ENCODE results near the gene DMD.
"Not testable (repeated sequence)": the region's sequence is repeated elsewhere in the genome, so short reads cannot be mapped to it uniquely, and the experiment has no call there.

DMD gene

DNA sequence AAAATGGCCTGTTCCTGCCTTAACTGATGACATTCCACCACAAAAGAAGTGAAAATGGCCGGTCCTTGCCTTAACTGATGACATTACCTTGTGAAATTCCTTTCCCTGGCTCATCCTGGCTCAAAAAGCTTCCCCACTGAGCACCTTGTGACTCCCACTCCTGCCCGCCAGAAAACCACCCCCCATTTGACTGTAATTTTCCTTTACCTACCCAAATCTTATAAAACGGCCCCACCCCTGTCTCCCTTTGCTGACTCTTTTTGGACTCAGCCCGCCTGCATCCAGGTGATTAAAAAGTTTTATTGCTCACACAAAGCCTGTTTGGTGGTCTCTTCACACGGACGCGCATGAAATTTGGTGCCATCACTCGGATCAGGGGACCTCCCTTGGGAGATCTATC, 1833.5 kb downstream of the DMD start:
- not testable (repeated sequence) for DNase-seq

DNA sequence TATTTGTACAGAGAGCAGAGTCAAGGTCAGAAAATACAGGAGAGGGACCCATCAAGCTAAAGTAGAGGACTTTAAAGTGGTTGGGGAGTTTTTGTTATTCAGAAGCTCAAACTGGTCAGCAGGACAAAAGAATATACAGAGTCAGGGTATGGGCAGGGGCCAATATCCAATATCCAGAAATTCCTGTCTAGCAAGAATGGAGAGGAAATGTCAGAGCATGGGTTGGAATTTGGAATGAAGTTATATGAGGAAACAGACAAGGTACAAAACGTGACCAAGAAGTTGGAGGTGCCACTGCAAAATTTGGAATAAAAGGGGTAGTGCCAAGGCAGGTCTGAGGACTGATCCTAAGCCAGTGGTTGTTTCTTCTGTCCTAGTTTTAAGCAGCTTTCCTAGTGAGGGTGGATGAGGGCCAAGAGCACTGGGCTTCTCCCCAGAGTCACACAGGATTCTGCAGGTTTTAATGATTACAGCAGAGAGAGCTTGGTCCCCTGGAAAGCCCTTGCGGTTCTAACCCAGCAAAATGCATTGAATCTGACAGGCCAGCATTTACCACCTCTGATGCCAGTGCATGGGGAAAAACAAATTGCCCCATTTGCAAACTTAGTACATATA, 1834.8 kb downstream of the DMD start:
- DNase-seq: no peak

DNA sequence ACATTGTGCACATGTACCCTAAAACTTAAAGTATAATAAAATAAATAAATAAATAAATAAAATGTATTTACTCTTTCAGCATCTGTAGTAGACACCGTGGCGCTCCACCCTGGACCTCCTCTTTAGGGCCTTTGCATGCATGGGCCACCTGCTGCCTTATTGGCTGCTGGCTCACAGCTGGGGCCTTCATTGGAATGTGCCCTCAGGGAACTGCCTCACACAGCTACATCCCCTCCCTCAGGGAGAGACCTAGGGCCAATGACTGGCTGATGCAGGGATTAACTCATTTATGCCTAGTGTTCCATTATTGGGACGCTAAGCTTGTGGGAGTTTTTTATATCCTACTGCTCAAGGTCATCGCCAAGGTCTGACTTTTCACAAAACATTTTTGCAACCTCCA, 1836.6 kb downstream of the DMD start:
- DNase-seq: no peak

DNA sequence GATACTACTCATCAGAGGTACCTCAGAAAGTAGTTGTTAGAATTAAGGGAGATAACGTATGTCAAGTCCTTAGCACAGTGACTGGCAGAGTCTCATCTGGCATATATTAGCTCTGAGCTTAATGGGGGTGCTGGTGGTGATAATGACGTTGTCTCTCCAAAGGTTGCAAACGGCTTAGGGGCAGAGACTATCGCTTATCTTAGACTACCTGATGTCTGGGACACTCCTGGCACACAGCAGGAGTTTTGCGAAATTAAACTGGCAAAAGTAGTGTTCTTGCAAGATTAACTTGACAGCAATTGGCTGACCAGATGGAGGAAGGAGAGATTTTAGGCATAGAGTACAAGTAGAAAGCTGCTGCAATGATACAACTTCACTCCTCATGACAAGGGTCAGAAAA, 1839.4 kb downstream of the DMD start:
- no peak for DNase-seq

DNA sequence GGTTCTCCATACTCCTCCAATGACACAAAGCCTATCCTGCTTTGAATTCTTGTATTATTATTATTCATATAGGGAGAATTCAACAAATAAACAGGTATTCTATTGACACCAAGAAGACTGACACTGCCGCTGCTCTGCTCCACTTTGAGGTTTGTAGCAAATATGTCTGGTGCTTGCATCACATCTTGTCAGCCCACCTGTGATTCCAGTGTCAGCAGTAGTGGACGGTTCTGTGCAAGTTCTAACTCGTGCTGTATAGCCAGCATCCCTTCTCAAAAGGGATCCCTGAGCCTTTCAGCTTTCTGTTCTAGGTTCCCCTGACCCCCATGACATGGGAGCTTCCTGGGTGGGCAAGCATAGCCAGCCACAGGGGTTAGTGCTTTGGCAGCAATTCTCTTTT, 1843.5 kb downstream of the DMD start:
- DNase-seq: no peak

DNA sequence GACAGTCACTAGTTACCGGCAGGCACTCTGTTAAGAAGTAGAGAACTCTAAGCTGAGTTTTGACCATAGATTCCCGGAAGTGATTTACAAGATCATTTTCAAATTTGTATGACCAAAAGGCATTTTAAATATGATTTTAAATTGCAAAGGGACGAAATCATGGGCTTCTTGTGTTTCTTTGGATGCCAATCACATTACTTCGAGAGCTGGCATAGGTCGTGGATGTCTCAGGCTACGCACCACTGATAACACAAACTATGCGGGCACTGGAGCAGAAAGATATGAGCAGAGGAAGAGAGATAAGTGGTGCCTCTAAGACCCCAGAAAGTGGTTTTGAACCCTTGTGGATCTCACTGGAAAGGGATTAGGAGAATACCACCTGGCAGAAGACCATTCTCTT, 1845.3 kb downstream of the DMD start:
- no peak for DNase-seq

DNA sequence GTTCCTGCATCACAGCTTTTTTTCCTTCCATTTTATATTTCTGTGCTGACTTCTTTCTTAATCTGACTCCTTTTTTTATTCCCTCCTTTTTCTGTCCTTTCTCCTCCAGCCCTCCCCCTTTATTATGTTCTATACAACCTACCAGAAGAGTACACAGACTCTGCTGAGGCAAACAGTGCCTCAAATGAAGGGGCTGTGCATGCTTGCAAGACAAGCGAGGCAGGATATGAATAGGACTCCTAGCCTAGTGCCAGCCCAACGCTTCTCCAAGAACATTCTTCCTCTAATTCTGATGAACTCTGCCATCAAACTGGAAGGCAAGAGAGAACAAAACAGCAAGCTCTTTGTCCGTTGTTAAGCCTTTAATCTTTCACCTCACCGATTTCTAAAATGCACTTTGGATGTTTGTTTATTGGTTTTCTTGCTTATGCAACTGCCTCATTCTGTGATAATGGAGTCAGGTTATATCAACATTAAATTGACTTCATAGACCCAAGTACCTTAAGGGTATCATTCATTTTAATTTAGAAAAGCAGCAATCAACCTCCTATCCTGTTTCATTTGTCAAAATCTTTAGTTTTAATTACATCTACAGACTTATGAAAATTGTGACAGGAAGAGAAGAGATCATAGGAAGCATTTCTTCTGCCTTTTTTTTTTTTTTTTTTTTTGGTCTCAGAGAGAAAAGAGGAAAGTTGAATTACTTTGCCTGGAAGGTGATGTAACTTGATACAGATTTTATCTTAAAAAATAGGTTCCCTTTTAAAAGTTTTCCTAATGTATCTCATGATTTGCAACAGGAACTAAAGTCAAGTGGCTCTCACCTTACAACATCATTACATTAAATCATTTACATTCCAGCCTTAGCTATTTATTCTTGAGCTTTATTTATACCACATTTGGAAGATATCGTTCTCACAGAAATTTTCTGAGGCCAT, 1854.8 kb downstream of the DMD start:
- no peak for DNase-seq

DNA sequence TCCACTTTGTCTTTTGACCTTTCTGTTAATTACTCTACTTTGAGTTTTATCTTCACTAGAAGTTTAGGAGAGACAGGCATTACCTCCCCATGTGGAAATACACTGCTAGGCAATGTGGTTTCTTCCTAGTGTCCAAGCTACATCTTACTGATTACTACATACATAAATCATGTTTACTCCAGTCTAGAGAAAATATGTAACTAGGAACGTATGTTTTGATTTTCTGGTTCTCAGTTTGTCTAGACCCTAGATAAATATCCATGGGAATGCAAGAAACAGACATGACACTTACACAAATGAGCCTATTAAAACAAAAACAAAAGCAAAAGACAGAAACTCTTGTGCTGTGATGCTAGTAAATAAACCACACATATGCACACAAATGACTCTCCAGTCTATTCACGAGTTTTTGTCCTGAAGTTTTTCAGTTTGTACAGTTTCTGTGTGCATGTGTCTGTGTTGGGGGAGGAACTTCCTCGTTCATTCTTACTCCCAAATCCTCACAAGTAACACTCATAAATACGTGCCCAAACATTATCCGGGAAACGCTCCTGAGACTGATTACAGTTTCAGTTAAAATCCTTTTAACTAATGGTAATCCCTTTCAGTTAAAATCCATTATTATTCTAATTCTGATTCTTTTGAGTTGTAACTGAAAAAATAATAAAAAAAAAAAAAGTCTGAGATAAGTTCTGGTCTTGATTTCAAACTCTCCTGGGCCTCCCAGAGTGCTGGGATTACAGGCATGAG, 1856.0 kb downstream of the DMD start:
- no peak for DNase-seq

DNA sequence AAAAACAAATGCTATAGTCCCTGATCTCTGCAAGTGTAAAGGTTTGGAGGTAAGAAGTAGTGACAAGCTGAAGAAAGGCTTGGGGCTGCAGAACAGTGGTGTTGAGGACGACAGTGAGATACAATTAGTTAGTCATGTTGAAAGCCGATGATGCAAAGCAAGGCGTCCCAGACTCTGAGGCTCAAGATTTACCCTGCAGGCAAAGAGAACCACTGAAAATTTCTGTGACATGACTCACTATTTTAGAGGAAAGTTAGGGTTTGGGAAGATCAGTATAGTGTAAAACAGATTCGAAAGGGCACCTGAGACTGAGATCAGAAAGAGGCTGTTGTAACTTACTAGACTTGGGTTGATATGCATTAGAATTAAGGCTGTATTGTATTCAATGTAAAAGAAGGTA, 1858.3 kb downstream of the DMD start:
- DNase-seq: no peak

DNA sequence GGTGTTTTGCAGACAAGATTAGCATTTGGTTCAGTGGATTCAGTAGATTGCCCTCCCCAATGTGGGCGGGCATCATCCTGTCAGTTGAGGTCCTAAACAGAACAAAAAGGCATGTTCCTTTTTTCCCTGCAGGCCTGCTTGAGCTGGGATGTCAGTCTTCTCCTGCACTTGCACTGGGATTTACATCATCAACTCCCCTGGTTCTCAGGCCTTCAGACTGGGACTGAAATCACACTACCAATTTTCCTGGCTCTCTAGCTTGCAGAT, 1860.6 kb downstream of the DMD start:
- no peak for DNase-seq

DNA sequence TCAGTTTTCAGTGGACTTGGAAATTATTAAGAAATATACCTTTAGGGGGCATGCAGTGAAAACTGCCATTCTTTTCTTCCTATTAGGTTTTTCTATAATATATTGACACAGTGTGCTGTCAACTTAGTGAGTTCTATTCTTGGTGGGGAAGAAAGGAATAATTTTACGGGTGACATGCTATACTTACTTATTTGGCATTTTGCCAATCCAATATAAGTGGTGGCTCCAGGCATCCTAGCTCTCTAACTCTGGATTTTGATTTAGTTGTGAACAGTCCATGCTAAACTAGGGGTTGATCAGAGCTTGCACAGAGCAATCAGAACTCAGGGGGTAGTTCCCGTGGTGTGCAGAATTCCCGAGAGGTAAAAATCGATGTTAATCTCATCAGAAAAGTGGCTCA, 1861.8 kb downstream of the DMD start:
- DNase-seq: no peak

DNA sequence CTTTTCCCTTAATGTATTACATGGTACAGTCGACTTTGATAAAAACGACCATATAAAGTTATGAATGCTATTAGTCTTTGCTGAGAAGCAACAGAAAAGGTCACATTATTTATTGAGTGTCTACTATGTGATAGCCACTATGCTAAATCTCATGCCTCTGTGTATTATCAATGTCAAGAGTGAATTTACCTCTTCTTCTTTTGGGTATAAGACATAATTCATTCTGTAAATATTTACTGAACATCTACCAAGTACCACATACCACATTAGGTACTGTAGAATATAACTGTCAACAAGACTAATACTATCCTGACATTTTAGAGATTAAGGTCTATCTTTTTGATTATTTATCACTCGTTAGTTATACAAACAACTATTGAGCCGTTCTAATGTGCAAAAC, 1870.8 kb downstream of the DMD start:
- DNase-seq: no peak

DNA sequence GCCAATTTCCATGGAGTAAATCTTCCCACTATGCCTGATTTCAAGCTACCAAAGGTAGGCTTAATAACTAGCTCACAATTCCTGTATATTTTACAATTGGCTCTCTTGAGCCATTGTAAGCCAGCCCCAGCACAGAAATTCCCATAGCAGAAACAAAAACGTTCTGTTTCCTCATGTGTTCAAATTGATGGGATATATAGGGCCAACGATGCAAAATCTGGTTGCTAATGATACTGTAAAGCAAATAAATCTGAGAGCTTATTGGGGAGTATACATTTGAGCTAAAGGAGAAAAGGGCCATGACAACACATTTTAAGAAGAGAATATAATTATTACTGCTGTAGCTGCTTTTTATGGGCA, 1872.4 kb downstream of the DMD start:
- no peak for DNase-seq

DNA sequence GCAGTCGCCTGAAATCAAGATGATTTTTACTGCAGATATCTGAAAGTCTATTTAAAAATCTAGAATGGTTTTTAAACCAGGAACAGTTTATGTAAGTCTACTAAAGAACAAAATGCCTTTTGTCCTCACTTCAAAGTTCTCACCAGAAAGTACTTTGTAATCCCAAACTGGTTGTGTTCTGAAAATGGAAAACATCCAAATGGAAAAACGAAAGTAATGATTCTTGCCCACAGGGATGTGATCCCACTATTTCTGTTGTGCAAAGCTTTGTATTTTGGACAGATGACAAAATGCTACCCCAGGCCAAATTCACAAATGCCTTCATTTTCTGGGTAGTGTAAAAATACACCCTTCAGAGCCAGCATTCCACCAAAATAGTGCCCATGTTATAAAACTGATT, 1874.0 kb downstream of the DMD start:
- DNase-seq: no peak

DNA sequence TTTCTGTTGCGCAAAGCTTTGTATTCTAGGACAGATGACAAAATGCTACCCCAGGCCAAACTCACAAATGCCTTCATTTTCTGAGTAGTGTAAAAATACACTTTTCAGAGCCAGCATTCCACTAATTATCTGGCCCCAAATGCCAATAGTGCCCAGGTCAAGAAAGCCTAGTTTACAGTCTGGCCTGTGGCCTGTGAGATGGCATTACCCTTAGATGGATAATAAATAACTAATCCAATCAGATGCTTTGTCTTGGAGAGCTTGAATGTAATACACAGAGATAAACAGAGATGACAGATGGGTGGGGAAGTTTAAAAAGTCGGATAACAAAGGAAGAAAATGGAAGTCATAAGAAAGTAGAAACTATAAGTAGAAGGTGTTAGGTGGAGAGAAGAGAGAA, 1874.9 kb downstream of the DMD start:
- no peak for DNase-seq

DNA sequence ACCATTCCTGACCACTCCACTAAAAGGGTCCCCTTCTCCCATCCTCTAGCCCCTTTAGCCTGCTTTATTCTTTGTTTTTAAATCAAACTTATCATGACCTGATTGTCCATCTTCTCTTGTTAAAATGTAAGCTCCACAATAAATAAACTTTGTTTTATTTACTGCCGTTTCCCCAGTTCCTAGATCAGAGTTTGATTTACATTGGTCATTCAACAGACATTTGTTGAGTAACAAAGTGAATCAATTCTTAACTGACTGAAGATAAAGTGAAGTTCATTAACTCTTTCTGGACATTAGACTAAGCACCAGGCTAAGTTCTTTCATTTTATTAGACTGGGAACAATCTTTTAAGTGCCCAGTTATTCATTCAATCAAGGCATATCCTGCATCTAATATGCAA, 1876.4 kb downstream of the DMD start:
- DNase-seq: no peak

DNA sequence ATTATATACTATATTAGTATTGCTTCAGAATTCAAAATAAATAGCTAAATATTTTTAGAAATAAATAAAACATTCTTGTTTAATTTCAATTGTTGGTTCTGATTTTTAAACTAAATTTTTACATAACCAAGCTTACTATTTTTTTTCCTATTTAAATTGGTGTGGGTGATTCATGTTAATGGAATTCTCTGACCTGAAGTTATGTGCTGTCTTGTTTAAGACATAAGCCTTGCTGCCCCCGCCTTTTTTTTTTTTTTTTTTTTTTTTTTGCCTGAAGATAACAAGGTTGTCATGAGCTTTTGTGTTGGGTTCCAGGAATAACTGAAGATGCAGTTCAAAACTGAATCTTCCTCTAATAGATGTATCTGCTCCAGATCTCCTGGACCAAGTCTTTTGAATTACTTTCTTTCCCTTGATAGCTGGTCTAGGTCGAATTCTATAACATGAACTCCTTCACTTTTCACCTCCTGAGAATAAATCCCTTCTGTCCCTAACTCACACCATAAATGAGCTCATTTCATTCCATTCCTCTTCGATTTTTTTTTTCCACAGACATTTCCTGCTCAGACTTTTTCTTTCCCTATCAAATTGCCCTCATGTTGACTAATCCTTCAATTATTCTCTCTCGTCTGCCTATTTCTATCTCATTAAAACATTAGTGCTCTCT, 1878.1 kb downstream of the DMD start:
- no peak for DNase-seq

DNA sequence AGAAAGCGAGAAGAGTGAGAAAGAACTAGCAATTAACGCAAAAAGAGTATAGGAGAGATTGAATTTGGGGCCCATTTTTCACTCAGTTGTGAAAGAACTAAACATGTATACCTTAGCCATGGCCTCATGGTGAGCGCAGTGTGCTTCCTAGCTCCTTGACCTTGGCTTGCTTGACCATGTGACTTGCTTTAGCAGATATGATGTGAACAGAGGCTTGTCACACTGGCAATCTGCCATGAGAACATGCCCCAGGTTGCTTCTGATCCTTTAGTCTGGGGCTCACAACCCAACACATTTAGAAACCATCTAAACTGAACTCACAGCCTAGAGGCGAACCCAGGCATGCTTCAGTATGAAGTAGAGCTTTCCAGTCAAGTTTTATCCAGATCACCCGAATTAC, 1879.4 kb downstream of the DMD start:
- no peak for DNase-seq

DNA sequence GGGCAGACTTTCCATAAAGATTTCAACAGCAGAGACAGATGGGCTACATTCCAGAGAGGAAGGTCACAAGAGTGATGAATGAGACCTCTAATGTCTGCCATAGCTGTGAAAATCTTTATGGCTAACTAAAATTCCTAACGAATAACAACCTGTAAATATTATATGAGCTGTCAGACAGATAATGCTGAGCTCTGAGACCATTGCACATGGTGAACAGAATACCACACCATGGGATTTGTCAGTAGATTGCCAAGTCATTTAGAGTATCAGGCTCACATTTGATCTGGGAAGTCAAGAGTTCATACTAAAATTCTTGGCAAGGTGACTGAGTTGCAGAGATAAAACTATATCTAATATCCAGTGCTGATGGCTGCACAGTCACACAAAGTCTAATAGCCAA, 1880.3 kb downstream of the DMD start:
- no peak for DNase-seq

DNA sequence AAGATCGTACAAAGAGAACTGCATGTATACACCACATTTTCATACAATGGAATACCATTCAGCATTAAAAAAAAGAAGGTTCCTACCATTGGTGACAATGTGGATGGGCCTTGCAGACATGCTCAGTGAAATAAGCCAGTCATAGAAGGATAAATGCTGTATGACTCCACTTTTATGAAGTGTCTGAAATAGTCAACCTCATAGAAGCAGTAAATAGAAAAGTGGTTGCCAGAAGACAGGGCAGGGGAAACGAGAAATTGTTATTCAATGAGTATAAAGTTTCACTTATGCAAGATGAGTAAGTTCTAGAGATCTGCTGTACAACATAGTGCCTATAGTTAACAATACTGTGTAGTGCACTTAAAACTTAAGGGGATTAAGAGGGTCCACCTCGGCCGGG, 1882.1 kb downstream of the DMD start:
- no peak for DNase-seq

DNA sequence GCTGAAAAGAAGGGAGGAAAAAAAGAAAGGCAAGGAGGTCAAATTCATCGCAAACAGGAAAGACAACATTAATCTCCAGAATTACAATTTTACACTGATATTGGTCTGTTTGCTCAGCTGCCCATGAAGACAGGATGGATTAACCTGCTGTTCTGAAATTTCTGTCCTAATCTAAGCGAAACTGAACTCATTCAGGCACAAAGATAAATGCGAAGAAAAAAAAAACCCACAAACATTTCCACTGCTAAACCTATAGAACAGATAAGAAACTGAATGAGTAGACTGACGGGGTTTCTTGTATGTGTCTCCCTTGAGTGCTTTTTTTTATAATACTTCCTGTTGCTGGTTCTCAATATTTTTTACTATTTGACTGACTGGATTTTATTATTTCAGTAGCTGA, 1887.7 kb downstream of the DMD start:
- peak; percentile 2 for DNase-seq

DNA sequence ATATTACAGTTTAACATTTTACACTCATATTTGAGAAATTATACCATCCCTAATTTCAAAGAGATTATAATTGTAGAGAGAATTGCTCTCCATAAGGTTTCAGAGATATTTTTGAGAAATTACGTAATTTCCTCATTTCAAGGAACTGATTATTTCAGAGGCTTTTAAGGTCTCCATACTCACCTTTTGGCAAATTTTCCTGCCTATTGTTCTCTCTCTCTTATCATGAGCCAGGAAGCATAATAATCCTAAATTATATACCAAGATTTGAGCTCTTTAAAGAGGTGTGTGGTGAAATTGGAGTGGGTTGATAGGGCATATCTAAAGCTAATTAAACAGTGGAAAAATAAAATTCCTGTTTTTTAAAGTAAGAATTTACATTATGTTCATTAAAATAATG, 1890.6 kb downstream of the DMD start:
- DNase-seq: no peak

DNA sequence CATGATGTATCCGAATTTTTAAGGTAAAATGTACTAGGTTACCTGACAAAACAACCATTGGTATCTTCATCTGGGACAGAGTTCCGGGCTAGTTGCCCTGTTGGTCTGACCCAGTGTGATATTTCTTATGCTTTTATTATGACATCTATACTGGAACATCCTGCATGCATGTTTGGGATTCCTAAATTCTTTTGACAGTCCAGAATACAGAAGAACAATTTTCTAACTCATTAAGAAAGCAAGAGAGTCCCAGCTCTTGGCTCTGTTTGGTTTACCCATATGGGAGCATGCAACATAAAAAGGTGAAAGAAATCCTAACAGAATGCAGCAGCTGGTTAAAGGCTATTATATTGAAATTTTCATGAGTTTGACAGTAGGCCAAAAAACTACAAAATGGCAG, 1891.8 kb downstream of the DMD start:
- DNase-seq: no peak

DNA sequence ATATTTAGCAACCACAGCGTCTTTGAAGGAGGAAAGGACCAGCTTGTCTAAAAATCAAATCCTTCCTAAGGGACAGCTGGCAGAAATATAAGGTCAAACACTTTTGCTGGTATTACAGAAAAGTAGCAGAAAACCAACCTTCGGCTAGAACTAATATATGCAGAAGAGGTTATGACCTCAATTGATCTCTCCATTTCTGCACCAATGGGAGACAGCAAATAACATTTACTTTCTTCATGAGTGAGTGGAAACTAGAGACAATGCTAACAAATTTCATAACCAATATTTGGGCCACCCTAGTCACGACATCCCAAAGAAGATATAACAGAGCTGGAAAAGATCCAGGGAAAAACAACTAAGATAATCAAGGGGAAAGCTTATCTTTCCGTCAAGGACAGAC, 1892.5 kb downstream of the DMD start:
- DNase-seq: no peak

Data from NCI-H146 (cell line).